Measurements from ENCODE around the gene ZNF512B.

Gene ZNF512B

DNA sequence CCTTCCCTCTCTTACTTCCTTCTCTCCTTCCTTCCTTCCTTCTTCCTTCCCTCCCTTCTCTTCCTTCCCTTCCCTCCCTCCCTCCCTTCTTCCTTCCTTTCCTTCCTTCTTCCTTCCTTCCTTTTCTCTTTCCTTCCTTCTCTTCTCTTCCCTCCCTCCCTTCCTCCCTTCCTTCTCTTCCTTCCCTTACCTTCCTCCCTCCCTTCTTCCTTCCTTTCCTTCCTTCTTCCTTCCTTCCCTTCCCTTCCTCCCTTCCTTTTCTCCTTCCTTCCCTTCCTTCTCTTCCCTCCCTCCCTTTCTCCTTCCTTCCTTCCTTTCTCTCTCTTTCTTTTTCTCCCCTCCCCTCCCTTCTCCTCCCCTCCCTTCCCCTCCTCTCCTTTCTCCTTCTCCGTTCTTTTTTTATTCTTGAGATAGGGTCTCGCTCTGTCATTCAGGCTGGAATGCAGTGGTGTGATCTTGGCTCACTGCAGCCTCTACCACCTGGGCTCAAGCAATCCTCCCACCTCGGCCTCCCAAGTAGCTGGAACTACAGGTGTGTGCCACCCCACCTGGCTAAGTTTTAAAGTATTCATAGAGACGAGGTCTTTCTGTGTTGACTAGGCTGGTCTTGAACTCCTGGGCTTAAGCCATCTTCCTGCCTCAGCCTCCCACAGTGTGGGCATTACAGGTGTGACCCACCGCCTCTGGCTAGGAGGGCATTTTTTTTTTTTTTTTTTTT, 1.1 kb upstream of the ZNF512B start:
- H3K4me3 ChIP-seq (ENCODE audit: low read depth in 1 of 2, low read length in 1 of 2), result no peak overlapping the region
- no peak overlapping the region for H3K27ac ChIP-seq
- no peaks in the 10 kb centered on the region for H3K36me3 ChIP-seq
- TF ChIP-seq, protein P1, sequence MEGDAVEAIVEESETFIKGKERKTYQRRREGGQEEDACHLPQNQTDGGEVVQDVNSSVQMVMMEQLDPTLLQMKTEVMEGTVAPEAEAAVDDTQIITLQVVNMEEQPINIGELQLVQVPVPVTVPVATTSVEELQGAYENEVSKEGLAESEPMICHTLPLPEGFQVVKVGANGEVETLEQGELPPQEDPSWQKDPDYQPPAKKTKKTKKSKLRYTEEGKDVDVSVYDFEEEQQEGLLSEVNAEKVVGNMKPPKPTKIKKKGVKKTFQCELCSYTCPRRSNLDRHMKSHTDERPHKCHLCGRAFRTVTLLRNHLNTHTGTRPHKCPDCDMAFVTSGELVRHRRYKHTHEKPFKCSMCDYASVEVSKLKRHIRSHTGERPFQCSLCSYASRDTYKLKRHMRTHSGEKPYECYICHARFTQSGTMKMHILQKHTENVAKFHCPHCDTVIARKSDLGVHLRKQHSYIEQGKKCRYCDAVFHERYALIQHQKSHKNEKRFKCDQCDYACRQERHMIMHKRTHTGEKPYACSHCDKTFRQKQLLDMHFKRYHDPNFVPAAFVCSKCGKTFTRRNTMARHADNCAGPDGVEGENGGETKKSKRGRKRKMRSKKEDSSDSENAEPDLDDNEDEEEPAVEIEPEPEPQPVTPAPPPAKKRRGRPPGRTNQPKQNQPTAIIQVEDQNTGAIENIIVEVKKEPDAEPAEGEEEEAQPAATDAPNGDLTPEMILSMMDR (IDR thresholded peaks at IDR 0.05), result no peak
- H3K27me3 ChIP-seq, result peaks cover 34% of the 10 kb centered on the region
- H3K9me3 ChIP-seq, result no peaks in the 10 kb centered on the region
- peaks cover 3 to 15% of the 10 kb centered on the region in 2 experiments for H3K4me1 ChIP-seq (ENCODE audit: control insufficient read depth in 1 of 2, insufficient read depth in 1 of 2, low read depth in 1 of 2, low read length in 1 of 2)

DNA sequence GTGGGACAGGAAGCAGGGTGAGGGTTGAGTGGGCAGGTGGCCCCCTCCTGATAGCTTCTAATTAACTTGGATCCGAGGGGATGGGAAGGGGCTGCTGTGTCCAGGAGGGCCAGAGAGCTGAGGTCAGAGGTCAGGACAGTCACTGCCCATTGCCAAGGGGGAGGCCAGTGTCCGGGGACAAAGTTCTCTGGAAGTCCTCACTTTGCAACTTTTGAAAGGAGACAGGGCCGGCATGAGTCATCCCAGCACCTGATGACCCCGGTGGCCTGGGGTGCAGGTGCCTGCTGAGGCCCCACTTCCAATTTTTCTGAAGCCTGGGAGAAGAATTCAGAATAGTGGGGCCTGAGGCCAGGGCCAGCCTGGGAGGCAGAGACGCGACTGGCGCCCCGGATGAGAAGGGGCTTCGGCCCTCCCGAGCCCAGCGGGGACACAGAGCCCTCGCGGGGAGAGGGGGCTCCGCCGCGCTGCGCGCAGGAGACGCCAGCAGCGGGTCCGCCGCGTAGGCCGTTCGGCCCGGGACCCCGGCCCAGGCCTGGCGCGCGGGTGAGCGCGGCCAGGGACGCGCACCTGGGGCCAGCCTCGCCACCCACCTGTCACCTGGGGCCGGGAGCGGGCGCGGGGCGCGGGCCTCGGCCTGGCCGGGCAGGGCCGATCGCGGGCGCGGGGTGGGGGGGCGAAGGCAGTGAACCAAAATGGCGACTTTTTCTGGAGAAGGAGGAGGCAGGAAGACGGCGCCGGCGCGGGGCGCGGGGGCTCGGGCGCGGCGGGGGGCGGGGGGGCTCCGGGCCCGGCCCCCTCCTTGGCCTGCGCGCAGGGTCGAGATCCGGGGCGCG, 586 bp downstream of the ZNF512B start:
- TF ChIP-seq, protein P1 (IDR thresholded peaks at IDR 0.05), result no peak
- no peak overlapping the region for H3K27ac ChIP-seq

DNA sequence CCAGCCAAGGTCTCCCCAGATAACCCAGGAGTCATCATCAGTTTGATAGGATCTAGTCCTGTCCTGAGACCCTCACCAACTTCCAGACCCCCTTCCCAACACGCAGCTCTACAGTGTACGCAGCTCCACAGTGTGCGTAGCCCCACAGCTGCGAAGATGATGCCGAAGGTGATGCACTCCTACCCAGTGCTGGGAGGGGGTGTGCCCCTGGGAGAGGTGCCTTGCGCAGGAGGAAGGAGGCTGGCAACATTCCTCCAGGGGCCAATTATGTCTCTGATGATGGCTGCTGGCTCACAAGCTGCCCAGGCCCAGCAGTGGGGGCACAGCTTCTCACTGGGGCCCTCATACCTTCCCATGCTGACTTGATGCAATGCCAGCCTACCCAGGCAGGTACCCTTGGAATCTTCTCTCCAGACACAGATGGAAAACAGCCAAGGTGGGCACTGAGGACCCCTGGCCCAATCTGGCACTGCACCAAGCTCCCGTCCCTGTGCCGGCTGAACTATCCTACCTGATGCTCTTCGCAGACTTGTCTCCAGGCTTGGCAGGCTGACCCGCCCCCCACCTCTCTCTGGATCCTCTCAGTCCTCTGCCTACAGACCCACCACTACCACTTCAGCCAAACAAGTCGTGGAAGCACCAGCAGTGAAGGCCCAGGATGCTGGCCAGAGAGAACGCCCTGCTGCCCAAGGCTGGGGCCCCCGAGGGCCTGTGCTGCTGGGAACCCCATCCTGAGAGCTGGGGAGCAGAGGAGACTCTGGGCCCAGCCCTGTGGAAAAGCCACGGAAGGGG, 1.4 kb downstream of the ZNF512B start:
- Histone ChIP-seq H3K4me3 (ENCODE audit: low read depth in 1 of 2, low read length in 1 of 2) (no peak overlapping the region), H3K4me1 (ENCODE audit: control insufficient read depth in 1 of 2, insufficient read depth in 1 of 2, low read depth in 1 of 2, low read length in 1 of 2) (peaks cover 3 to 10% of the 10 kb centered on the region in 2 experiments), H3K9me3 (no peaks in the 10 kb centered on the region), H3K27ac (no peak overlapping the region), H3K27me3 (peaks cover 34% of the 10 kb centered on the region), H3K36me3 (peaks cover 5% of the 10 kb centered on the region)
- TF ChIP-seq, protein P1 (IDR thresholded peaks at IDR 0.05), result no peak

More for the DNA sequence above, 586 bp downstream of the ZNF512B start:
- Histone ChIP-seq H3K4me3 (ENCODE audit: low read depth in 1 of 2, low read length in 1 of 2) (peak overlapping the region in 1 of 2 experiments; percentile 35), H3K4me1 (ENCODE audit: control insufficient read depth in 1 of 2, insufficient read depth in 1 of 2, low read depth in 1 of 2, low read length in 1 of 2) (peaks cover 3 to 15% of the 10 kb centered on the region in 2 experiments), H3K36me3 (no peaks in the 10 kb centered on the region), H3K9me3 (no peaks in the 10 kb centered on the region), H3K27me3 (peaks cover 34% of the 10 kb centered on the region)

DNA sequence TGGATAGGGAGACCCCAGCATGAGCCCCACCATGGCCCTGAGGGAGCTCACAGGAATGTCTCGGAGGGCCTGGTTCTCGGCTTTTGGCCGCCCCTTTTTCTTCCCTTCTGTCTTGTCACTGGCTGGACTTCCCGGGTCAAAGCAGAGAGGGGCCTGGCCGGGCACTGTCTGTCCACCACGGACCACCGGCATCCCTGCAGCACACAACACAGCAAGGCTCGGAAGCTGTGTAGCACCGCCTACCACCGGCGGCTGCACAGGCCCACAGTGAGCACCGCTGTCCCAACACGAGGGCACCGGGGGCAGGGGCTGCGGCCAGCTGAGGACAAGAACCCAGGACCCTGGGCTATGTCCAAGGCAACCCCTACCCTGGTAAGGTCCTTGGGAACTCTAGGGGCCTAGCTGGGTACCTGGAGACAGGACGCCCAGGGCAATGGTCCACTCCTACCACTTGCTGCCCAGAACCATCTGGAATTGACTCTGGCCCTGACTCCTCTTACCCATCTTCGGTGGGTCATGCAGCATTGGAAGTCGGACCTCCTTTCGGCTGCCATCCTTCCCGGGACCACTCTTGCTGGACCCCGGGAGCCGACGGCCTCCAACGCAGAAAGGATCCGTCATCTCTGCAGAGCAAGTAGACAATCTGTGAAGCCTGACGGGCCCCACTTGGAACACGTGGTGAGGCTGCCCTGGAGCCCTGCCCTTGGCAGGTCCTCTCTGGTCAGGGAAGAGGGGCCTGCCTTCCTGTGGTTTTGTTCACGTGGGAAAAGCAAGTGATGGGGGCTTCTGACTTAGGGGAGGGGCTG, 2.2 kb downstream of the ZNF512B start:
- H3K9me3 ChIP-seq, result no peaks in the 10 kb centered on the region
- peaks cover 9% of the 10 kb centered on the region for H3K36me3 ChIP-seq
- no peak overlapping the region for H3K4me3 ChIP-seq (ENCODE audit: low read depth in 1 of 2, low read length in 1 of 2)
- peaks cover 31% of the 10 kb centered on the region for H3K27me3 ChIP-seq
- peaks cover 3 to 10% of the 10 kb centered on the region in 2 experiments for H3K4me1 ChIP-seq (ENCODE audit: control insufficient read depth in 1 of 2, insufficient read depth in 1 of 2, low read depth in 1 of 2, low read length in 1 of 2)
- TF ChIP-seq, protein P1 (IDR thresholded peaks at IDR 0.05), result no peak
- no peak overlapping the region for H3K27ac ChIP-seq

DNA sequence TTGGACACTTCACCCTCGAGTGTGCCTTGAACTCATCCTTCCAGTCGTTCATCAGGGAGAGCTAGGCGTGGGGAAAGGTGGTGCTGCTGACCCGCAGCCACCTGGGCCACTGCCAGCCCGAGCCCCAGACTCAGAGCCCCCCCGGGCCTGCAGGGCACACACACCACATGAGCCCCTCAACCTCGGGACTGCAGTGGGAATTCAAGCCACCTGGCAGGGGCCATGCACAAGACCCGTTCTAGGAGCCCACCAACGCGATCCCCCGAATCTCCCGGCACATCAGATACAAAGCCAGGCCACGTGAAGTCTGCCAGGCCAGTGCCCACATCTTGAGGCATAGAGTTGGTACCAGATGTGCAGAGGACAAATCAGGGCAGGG, 2.8 kb downstream of the ZNF512B start:
- Histone ChIP-seq H3K9me3 (no peaks in the 10 kb centered on the region), H3K27ac (no peak overlapping the region), H3K4me3 (ENCODE audit: low read depth in 1 of 2, low read length in 1 of 2) (no peak overlapping the region), H3K36me3 (peaks cover 14% of the 10 kb centered on the region), H3K27me3 (peaks cover 25% of the 10 kb centered on the region), H3K4me1 (ENCODE audit: control insufficient read depth in 1 of 2, insufficient read depth in 1 of 2, low read depth in 1 of 2, low read length in 1 of 2) (peaks cover 3 to 10% of the 10 kb centered on the region in 2 experiments)
- TF ChIP-seq, protein P1 (IDR thresholded peaks at IDR 0.05), result no peak
